WTC11 (cell line): ENCODE measurements around the gene SGF29. TPM values are rescaled to one million over a fixed set of nuclear protein-coding genes. Genes with fewer than 3 reads are reported as not detected.

Experiments
- ATAC-seq: fragments of 200-7000 bp; cut with Tn5 transposase; 2 replicates; pipeline ENCODE4 v1.10.0; 2021; ENCODE audit warnings: mild to moderate bottlenecking, moderate library complexity
- CTCF ChIA-PET: fragments of 300-600 bp; sonication (Branson Sonifier 250); formaldehyde crosslinking; loops from one replicate; lab custom pipeline; 2021; ENCODE audit warnings: antibody characterized with exemption; lab: Charles Lee
- POLR2A ChIA-PET: fragments of 350-600 bp; sonication (Branson Sonifier 250); formaldehyde crosslinking; loops from one replicate; lab custom pipeline; 2021; ENCODE audit warnings: antibody characterized with exemption; lab: Charles Lee
- DNase-seq: peaks from one replicate; pipeline ENCODE4 v3.0.0; 2021; ENCODE audit warnings: low spot score
- H3K27ac Mint-ChIP-seq: 2 replicates; pipeline ENCODE4 v1.8.0; 2021; ENCODE audit warnings: mixed read lengths
- H3K27me3 Mint-ChIP-seq: 2 replicates; pipeline ENCODE4 v1.8.0; 2021; ENCODE audit warnings: low read depth, mild to moderate bottlenecking, moderate library complexity, mixed read lengths
- H3K36me3 Mint-ChIP-seq: 2 replicates; pipeline ENCODE4 v1.8.0; 2021; ENCODE audit warnings: mixed read lengths
- H3K4me1 Mint-ChIP-seq: 2 replicates; pipeline ENCODE4 v1.8.0; 2022; ENCODE audit warnings: mixed read lengths
- H3K4me3 Mint-ChIP-seq: 2 replicates; pipeline ENCODE4 v1.8.0; 2021; ENCODE audit warnings: mild to moderate bottlenecking, moderate library complexity, mixed read lengths
- H3K9me3 Mint-ChIP-seq: 2 replicates; pipeline ENCODE4 v1.8.0; 2021; ENCODE audit warnings: mixed read lengths
- AFF4 ChIP-seq: sonication (generic); formaldehyde crosslinking; IDR thresholded peaks from 2 replicates; pipeline ENCODE4 v1.8.1; 2023; ENCODE audit warnings: mild to moderate bottlenecking, missing genetic modification reagents, borderline replicate concordance
- CREM ChIP-seq: sonication (generic); formaldehyde crosslinking; IDR thresholded peaks from 2 replicates; pipeline ENCODE4 v1.8.1; 2022; ENCODE audit warnings: mild to moderate bottlenecking, missing genetic modification reagents, moderate library complexity
- ELF4 ChIP-seq: sonication (generic); formaldehyde crosslinking; IDR thresholded peaks from 2 replicates; pipeline ENCODE4 v1.8.1; 2022; ENCODE audit warnings: low read depth, mild to moderate bottlenecking, moderate library complexity, missing genetic modification reagents
- FOXP4 ChIP-seq: sonication (generic); formaldehyde crosslinking; IDR thresholded peaks from 2 replicates; pipeline ENCODE4 v1.8.0; 2022; ENCODE audit warnings: mild to moderate bottlenecking, missing genetic modification reagents
- IRF2 ChIP-seq: sonication (generic); formaldehyde crosslinking; IDR thresholded peaks from 2 replicates; pipeline ENCODE4 v1.8.0; 2022; ENCODE audit warnings: low read depth, missing genetic modification reagents, borderline replicate concordance
- JUN ChIP-seq: sonication (generic); formaldehyde crosslinking; IDR thresholded peaks from 2 replicates; pipeline ENCODE4 v1.8.0; 2023; ENCODE audit warnings: mild to moderate bottlenecking, missing genetic modification reagents
- NR3C1 ChIP-seq: sonication (generic); formaldehyde crosslinking; conservative IDR thresholded peaks from 2 replicates; pipeline ENCODE4 v1.8.1; 2023; ENCODE audit warnings: low read depth, mild to moderate bottlenecking, missing genetic modification reagents
- ZNF121 ChIP-seq: sonication (generic); formaldehyde crosslinking; IDR thresholded peaks from 2 replicates; pipeline ENCODE4 v1.8.0; 2023; ENCODE audit warnings: missing genetic modification reagents
- ZNF396 ChIP-seq: fragments of 250-450 bp; sonication (Bioruptor Pico); IDR thresholded peaks from 2 replicates; pipeline ENCODE4 v1.8.0; 2021; ENCODE audit warnings: mild to moderate bottlenecking, moderate library complexity, borderline replicate concordance
- ZNF416 ChIP-seq: fragments of 250-450 bp; sonication (Bioruptor Pico); IDR thresholded peaks from 2 replicates; pipeline ENCODE4 v1.9.0; 2021; ENCODE audit warnings: mild to moderate bottlenecking, inconsistent platforms
- ZNF532 ChIP-seq: fragments of 250-450 bp; sonication (Bioruptor Pico); IDR thresholded peaks from 2 replicates; pipeline ENCODE4 v1.9.0; 2021; ENCODE audit warnings: mild to moderate bottlenecking, borderline replicate concordance
- total RNA-seq: library from RNA; stranded (reverse); gene quantifications from 3 replicates; pipeline ENCODE4 v1.2.3, GENCODE V29; 2021
- TF ChIP-seq, protein P1 (sequence below): sonication (generic); formaldehyde crosslinking; IDR thresholded peaks from 2 replicates; pipeline ENCODE4 v1.8.1; 2022; ENCODE audit warnings: low read depth, missing genetic modification reagents, borderline replicate concordance
- TF ChIP-seq, protein P2 (sequence below): fragments of 200-600 bp; IDR thresholded peaks from 2 replicates; pipeline ENCODE4 v1.8.0; 2022; ENCODE audit warnings: antibody characterized with exemption
- TF ChIP-seq, protein P3 (sequence below): fragments of 250-450 bp; sonication (Bioruptor Pico); IDR thresholded peaks from 2 replicates; pipeline ENCODE4 v1.9.0; 2021; ENCODE audit warnings: mild to moderate bottlenecking
- TF ChIP-seq, protein P4 (sequence below): sonication (generic); formaldehyde crosslinking; IDR thresholded peaks from 2 replicates; pipeline ENCODE4 v1.8.1; 2023; ENCODE audit warnings: mild to moderate bottlenecking, moderate library complexity, missing genetic modification reagents

SGF29 gene
- total RNA-seq, 1 experiment from 2014 or later: 15.0 TPM

DNA sequence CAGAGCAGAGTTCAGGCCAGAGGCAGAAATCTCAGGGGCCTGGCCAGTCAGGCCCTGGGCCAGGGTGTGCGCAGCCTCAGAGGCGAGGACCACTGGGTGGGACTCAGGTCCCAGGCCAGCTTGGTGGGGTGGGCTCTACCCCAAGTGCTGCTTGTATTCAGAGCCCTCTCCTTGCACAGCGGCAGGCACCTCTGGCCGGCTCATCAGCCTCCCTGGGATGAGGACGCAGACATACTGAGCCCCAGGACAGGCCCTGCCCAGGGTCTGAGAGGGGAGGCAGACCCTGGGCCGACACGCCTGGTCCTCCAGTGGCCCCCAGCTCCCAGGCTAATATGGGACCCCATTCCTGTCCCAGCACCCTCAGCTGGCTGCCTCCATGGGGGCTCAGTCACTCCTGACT lies 39.5 kb upstream of the SGF29 start (continued):
- TF ChIP-seq JUN (CRISPR knock-in tag) (no peak), FOXP4 (no peak), ZNF416 (no peak)
- TF ChIP-seq, protein P1, sequence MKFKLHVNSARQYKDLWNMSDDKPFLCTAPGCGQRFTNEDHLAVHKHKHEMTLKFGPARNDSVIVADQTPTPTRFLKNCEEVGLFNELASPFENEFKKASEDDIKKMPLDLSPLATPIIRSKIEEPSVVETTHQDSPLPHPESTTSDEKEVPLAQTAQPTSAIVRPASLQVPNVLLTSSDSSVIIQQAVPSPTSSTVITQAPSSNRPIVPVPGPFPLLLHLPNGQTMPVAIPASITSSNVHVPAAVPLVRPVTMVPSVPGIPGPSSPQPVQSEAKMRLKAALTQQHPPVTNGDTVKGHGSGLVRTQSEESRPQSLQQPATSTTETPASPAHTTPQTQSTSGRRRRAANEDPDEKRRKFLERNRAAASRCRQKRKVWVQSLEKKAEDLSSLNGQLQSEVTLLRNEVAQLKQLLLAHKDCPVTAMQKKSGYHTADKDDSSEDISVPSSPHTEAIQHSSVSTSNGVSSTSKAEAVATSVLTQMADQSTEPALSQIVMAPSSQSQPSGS (CRISPR knock-in tag): no peak
- TF ChIP-seq, protein P2, sequence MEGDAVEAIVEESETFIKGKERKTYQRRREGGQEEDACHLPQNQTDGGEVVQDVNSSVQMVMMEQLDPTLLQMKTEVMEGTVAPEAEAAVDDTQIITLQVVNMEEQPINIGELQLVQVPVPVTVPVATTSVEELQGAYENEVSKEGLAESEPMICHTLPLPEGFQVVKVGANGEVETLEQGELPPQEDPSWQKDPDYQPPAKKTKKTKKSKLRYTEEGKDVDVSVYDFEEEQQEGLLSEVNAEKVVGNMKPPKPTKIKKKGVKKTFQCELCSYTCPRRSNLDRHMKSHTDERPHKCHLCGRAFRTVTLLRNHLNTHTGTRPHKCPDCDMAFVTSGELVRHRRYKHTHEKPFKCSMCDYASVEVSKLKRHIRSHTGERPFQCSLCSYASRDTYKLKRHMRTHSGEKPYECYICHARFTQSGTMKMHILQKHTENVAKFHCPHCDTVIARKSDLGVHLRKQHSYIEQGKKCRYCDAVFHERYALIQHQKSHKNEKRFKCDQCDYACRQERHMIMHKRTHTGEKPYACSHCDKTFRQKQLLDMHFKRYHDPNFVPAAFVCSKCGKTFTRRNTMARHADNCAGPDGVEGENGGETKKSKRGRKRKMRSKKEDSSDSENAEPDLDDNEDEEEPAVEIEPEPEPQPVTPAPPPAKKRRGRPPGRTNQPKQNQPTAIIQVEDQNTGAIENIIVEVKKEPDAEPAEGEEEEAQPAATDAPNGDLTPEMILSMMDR: no peak
- TF ChIP-seq, all 79 proteins: peak for 0

DNA sequence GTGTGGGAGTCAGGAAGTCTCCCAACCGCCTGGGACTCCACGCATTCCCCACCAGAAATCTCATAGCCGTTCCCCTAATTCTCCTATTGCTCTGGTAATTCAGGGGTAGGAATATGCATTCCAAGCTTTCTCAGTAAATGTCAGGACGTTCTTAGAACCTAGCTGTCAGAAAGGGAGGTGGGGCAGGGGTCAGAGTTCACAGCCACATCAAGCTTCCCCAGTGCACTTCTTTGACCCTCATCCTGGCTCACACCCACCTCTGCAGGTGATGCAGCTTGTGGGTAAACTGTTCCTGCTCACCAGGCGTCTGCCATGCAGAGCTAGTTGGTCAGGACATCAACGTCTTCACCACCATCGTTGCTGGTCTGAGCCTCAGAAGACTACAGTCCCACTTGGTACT lies 33.0 kb upstream of the SGF29 start:
- Mint-ChIP-seq H3K4me1 (no peaks in the 10 kb centered on the region), H3K27ac (no peak overlapping the region), H3K4me3 (no peak overlapping the region), H3K9me3 (peaks cover 8% of the 10 kb centered on the region; the same call in 1 of the 2 replicates), H3K36me3 (no peaks in the 10 kb centered on the region), H3K27me3 (no peaks in the 10 kb centered on the region; the same call in 1 of the 2 replicates)
- CTCF ChIA-PET: interaction anchor here (1.5 kb wide), 1 partner anchor 17 kb away, joined by 3 read pairs; no protein-coding TSS in a partner anchor
- no peak for DNase-seq
- POLR2A ChIA-PET: no interaction called here
- no peak for ATAC-seq
- TF ChIP-seq IRF2 (CRISPR knock-in tag) (no peak), NR3C1 (CRISPR knock-in tag) (no peak), ZNF396 (no peak), ZNF121 (no peak)

DNA sequence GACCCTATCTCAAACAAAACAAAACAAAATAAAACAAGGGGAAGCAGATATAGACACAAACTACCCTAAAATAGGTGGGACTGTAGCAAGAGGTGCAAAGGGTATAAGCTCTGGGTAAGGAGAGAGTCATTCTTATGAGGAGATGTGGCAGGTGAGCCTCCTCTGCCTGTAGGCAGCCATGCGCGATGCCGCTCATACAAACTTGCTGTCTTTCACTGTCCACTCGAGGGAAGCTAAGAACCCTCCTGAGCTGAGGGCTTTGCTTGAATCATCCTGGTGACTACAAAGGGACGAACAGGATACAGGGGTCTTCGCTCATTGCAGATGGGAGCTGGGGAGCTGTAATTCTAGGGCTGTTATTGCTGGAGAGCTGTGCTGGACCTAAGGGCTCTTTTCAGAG lies 32.3 kb upstream of the SGF29 start:
- Mint-ChIP-seq H3K27me3 (no peaks in the 10 kb centered on the region; the same call in 1 of the 2 replicates), H3K27ac (no peak overlapping the region), H3K9me3 (peaks cover 8% of the 10 kb centered on the region; the same call in 1 of the 2 replicates), H3K36me3 (no peaks in the 10 kb centered on the region), H3K4me3 (no peak overlapping the region), H3K4me1 (no peaks in the 10 kb centered on the region)
- no peak for ATAC-seq
- TF ChIP-seq ZNF532 (no peak), ELF4 (CRISPR knock-in tag) (no peak), AFF4 (CRISPR knock-in tag) (no peak), CREM (CRISPR knock-in tag) (no peak)
- TF ChIP-seq, protein P3, sequence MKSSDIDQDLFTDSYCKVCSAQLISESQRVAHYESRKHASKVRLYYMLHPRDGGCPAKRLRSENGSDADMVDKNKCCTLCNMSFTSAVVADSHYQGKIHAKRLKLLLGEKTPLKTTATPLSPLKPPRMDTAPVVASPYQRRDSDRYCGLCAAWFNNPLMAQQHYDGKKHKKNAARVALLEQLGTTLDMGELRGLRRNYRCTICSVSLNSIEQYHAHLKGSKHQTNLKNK (CRISPR knock-in tag): no peak
- TF ChIP-seq, protein P4, sequence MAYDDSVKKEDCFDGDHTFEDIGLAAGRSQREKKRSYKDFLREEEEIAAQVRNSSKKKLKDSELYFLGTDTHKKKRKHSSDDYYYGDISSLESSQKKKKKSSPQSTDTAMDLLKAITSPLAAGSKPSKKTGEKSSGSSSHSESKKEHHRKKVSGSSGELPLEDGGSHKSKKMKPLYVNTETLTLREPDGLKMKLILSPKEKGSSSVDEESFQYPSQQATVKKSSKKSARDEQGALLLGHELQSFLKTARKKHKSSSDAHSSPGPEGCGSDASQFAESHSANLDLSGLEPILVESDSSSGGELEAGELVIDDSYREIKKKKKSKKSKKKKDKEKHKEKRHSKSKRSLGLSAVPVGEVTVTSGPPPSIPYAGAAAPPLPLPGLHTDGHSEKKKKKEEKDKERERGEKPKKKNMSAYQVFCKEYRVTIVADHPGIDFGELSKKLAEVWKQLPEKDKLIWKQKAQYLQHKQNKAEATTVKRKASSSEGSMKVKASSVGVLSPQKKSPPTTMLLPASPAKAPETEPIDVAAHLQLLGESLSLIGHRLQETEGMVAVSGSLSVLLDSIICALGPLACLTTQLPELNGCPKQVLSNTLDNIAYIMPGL: no peak
- DNase-seq: no peak
- ChIA-PET CTCF (interaction anchor here (1.5 kb wide), 1 partner anchor 18 kb away, joined by 3 read pairs; no protein-coding TSS in a partner anchor), POLR2A (no interaction called here)
